Natural killer cell (primary cell): ENCODE measurements around the gene FOXP1. TPM values are rescaled to one million over a fixed set of nuclear protein-coding genes. Genes with fewer than 3 reads are reported as not detected.

Source experiments
- ATAC-seq, 3 donors: fragments of 150-1000 bp in 2 of 3; fragments of 200-7000 bp in 1 of 3; cut with Tn5 transposase; 1 replicate in 1 of 3; 2 replicates in 2 of 3; pipeline ENCODE4 v1.10.0; 2021; ENCODE audit warnings: mild to moderate bottlenecking in 2 of 3, moderate library complexity in 2 of 3
- DNase-seq, 2 donors: peaks; one replicate each; pipeline versions ENCODE4 v3.0.0 to v3.0.0-alpha.2; 2013 to 2021; ENCODE audit warnings: mixed read lengths in 1 of 2
- H3K27ac ChIP-seq: one replicate; pipeline ENCODE4 v1.5.1; 2013; ENCODE audit warnings: mild to moderate bottlenecking, low read length
- H3K27me3 ChIP-seq: one replicate; pipeline ENCODE4 v1.6.1; 2013; ENCODE audit warnings: low read length; ENCODE audit not compliant: control insufficient read depth, insufficient read depth
- H3K36me3 ChIP-seq: one replicate; pipeline ENCODE4 v1.6.1; 2013; ENCODE audit warnings: low read length; ENCODE audit not compliant: control insufficient read depth, insufficient read depth
- H3K4me1 ChIP-seq: one replicate; pipeline ENCODE4 v1.6.1; 2013; ENCODE audit warnings: low read length; ENCODE audit not compliant: control insufficient read depth, insufficient read depth
- H3K4me3 ChIP-seq: one replicate; pipeline ENCODE4 v1.5.1; 2013; ENCODE audit warnings: low read length
- H3K9me3 ChIP-seq: one replicate; pipeline ENCODE4 v1.6.1; 2013; ENCODE audit warnings: low read length; ENCODE audit not compliant: control insufficient read depth, insufficient read depth
- H3K27ac Mint-ChIP-seq, 2 donors: one replicate each; pipeline ENCODE4 v1.8.0; 2022; ENCODE audit warnings: mild to moderate bottlenecking in 2 of 2, mixed read lengths in 2 of 2, moderate library complexity in 1 of 2
- H3K27me3 Mint-ChIP-seq, 2 donors: one replicate each; pipeline ENCODE4 v1.8.0; 2022; ENCODE audit warnings: low read depth in 2 of 2, mixed read lengths in 2 of 2
- H3K36me3 Mint-ChIP-seq: one replicate; pipeline ENCODE4 v1.8.0; 2022; ENCODE audit warnings: mixed read lengths
- H3K4me1 Mint-ChIP-seq, 2 donors: one replicate each; pipeline ENCODE4 v1.8.0; 2022; ENCODE audit warnings: mixed read lengths in 2 of 2
- H3K4me3 Mint-ChIP-seq: one replicate; pipeline ENCODE4 v1.8.0; 2022; ENCODE audit warnings: mild to moderate bottlenecking, moderate library complexity, mixed read lengths
- H3K9me3 Mint-ChIP-seq, 2 donors: one replicate each; pipeline ENCODE4 v1.8.0; 2022; ENCODE audit warnings: mixed read lengths in 2 of 2
- whole genome bisulfite sequencing: methylation state at CpG from one replicate; pipeline ENCODE4 v1.1.7; 2013; ENCODE audit warnings: missing lambda C conversion rate; ENCODE audit not compliant: insufficient coverage; 5-methylcytosine and 5-hydroxymethylcytosine counted together
- intact Hi-C: fragments of 100-400 bp; cut with micrococcal nuclease; formaldehyde crosslinking; loops from one replicate; pipeline ENCODE4 v1.14.2; 2022
- total RNA-seq, 4 donors: library from RNA; stranded (reverse); fragments of 120-200 nt in 1 of 4; gene quantifications; one replicate each; pipeline versions ENCODE4 v1.2.3 to v1.2.4, GENCODE V29; 2013 to 2022
- TF ChIP-seq, protein P1 (sequence below): fragments of 200-600 bp; IDR thresholded peaks from one replicate; pipeline ENCODE4 v1.8.0; 2022; ENCODE audit warnings: antibody characterized with exemption

The FOXP1 gene
- total RNA-seq, 3 donors from 2014 or later (not counting 1 experiment from before 2014, with no cell fraction given) = 166 to 185 (median 166) TPM

DNA sequence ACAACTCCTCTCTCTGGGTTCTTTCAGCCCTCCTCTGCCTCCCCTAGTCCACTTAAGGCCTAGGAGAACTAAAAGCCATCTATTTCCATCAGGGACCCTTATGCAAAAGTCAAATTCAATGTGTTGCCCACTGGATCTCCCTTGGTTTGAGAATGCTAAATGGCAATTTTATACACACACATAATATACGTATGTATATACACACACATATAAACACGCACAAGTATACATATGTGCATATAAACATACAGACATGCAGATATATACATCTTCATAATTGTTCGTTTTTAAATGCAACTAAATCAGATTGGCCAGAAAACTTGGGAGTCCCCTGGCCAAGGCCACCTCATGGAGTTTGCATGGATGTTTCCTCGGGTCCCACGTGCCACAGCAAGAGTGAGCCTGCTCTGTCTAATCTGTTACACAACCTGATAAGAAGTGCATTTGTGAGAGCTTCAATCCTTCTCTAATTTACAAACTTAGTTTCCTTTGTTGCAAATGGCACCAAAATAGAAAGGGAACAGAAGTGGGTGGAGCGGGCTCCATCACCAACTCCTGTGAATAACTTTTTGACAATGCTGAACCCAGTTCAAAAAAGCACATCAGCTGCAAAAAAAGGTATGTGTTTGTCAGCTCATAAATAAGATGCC, 84.2 kb downstream of the FOXP1 start:
- no peak overlapping the region for H3K27ac ChIP-seq
- WGBS = 99% methylated on average over 6 of the region's 6 CpGs
- no peaks in the 10 kb centered on the region for H3K36me3 Mint-ChIP-seq

DNA sequence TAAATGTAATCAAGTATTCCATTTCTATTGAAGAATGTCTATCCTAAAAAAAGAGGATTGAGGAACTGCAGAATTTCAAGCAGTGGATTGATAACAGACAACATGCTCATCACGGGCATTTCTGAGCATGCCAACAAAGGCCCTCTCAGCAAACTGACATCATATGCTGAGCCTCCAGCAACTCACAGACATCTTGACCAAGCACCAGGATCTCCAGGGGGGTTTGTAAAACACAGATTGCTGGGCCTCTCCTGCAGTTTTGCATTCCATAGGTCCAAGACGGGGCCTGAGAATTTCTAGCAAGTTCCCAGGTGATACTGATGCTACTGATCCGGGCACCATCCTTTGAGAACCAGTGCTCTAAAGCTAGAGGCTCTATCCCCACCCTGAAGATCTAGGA, 85.0 kb downstream of the FOXP1 start:
- Histone ChIP-seq H3K27me3 (no peaks in the 10 kb centered on the region), H3K4me3 (no peak overlapping the region), H3K27ac (no peak overlapping the region), H3K4me1 (peaks cover 22% of the 10 kb centered on the region), H3K36me3 (no peaks in the 10 kb centered on the region), H3K9me3 (no peaks in the 10 kb centered on the region)
- DNase-seq (no peak), ATAC-seq (no peak)
- H3K4me3 Mint-ChIP-seq = no peak overlapping the region
- no peak overlapping the region for H3K27ac Mint-ChIP-seq
- H3K4me1 Mint-ChIP-seq = peaks cover 45 to 47% of the 10 kb centered on the region in 2 donors
- no peaks in the 10 kb centered on the region for H3K36me3 Mint-ChIP-seq
- no peaks in the 10 kb centered on the region for H3K9me3 Mint-ChIP-seq
- intact Hi-C loops = loop anchor here (10.0 kb wide), 1 partner anchor 274 kb away; no protein-coding TSS in a partner anchor
- no peaks in the 10 kb centered on the region for H3K27me3 Mint-ChIP-seq
- WGBS = 96% methylated on average over 3 of the region's 3 CpGs
- TF ChIP-seq, protein P1, sequence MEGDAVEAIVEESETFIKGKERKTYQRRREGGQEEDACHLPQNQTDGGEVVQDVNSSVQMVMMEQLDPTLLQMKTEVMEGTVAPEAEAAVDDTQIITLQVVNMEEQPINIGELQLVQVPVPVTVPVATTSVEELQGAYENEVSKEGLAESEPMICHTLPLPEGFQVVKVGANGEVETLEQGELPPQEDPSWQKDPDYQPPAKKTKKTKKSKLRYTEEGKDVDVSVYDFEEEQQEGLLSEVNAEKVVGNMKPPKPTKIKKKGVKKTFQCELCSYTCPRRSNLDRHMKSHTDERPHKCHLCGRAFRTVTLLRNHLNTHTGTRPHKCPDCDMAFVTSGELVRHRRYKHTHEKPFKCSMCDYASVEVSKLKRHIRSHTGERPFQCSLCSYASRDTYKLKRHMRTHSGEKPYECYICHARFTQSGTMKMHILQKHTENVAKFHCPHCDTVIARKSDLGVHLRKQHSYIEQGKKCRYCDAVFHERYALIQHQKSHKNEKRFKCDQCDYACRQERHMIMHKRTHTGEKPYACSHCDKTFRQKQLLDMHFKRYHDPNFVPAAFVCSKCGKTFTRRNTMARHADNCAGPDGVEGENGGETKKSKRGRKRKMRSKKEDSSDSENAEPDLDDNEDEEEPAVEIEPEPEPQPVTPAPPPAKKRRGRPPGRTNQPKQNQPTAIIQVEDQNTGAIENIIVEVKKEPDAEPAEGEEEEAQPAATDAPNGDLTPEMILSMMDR = no peak

More for the DNA sequence above, 84.2 kb downstream of the FOXP1 start:
- Mint-ChIP-seq H3K9me3 (no peaks in the 10 kb centered on the region), H3K4me1 (peaks cover 44 to 47% of the 10 kb centered on the region in 2 donors), H3K4me3 (no peak overlapping the region), H3K27me3 (no peaks in the 10 kb centered on the region), H3K27ac (peak overlapping the region in 1 of 2 donors; percentile 27)
- intact Hi-C loops = loop anchor here (10.0 kb wide), 1 partner anchor 275 kb away; no protein-coding TSS in a partner anchor
- Histone ChIP-seq H3K4me1 (peaks cover 16% of the 10 kb centered on the region), H3K9me3 (no peaks in the 10 kb centered on the region), H3K36me3 (no peaks in the 10 kb centered on the region), H3K27me3 (no peaks in the 10 kb centered on the region), H3K4me3 (no peak overlapping the region)
- TF ChIP-seq, protein P1 = no peak
- no peak for ATAC-seq
- DNase-seq = no peak

DNA sequence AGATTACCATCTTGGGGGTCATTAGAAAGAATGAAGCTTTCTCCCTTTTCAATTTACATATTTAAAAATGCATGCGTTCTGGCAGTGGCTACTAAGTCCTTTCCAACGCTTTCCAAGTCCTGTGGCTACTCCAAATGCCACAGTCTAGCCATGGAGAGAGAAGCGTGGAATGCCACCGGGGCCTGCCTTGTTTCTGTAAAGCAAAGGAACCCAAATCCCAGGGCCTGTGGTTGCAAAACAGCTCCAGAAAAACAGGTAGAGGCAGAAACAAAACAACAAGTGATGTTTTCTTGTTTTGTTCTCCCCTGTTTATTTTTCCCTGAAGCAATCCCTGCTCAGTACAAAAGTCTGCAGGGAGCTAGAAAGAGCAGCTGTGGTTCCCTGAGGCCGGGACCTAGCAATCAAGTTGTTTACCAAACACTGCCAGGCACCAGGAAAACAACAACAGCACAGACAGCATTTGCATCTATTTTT, 85.5 kb downstream of the FOXP1 start:
- H3K27ac ChIP-seq = no peak overlapping the region
- intact Hi-C loops = loop anchor here (10.0 kb wide), 1 partner anchor 273 kb away; no protein-coding TSS in a partner anchor
- peaks cover 49 to 50% of the 10 kb centered on the region in 2 donors for H3K4me1 Mint-ChIP-seq

More for the DNA sequence above, 85.5 kb downstream of the FOXP1 start:
- no peak for ATAC-seq
- Mint-ChIP-seq H3K9me3 (no peaks in the 10 kb centered on the region), H3K4me3 (no peak overlapping the region), H3K27me3 (no peaks in the 10 kb centered on the region), H3K27ac (no peak overlapping the region), H3K36me3 (no peaks in the 10 kb centered on the region)
- Histone ChIP-seq H3K9me3 (no peaks in the 10 kb centered on the region), H3K27me3 (no peaks in the 10 kb centered on the region), H3K4me1 (peaks cover 25% of the 10 kb centered on the region), H3K4me3 (no peak overlapping the region), H3K36me3 (no peaks in the 10 kb centered on the region)
- TF ChIP-seq, protein P1 = no peak
- 94% methylated on average over 5 of the region's 5 CpGs for WGBS
- DNase-seq = no peak
